Measurements from ENCODE around the gene MFAP4.
A peak's percentile ranks its signal among the peaks of the same experiment; 100 is the strongest.

The MFAP4 gene

GRCh38 chr17:19386974-19387920 is at the start of gene MFAP4:
Gene MFAP4, minus strand, starts transcription at chr17:19387190. Its CDS starts 35 bp downstream, at chr17:19387155.
- peak within 1 kb of the TSS; percentile 81 for H3K9ac ChIP-seq (ENCODE audit: insufficient read length)
- no peaks in the 10 kb centered on the region for H3K9me3 ChIP-seq (ENCODE audit: low read depth, low read length)
- DNase-seq (ENCODE audit: low read depth, low spot score): peak; percentile 72
- peak; percentile 52 for TF ChIP-seq POLR2AphosphoS5 (IDR thresholded peaks at IDR 0.05; ENCODE audit: borderline replicate concordance, low read depth, low read length)
- TF ChIP-seq FOXP2 (optimal IDR thresholded peaks at IDR 0.05; ENCODE audit: control extremely low read depth, extremely low read length, insufficient read depth): peak; percentile 83
- no peak for TF ChIP-seq EZH2 (IDR thresholded peaks at IDR 0.05)
- peak within 1 kb of the TSS; percentile 84 for H3K4me3 ChIP-seq
- H3K36me3 ChIP-seq (ENCODE audit: insufficient read depth, low read length): peaks cover 37% of the 10 kb centered on the region
- H3K27ac ChIP-seq: peak within 1 kb of the TSS; percentile 98

- Histone ChIP-seq H3K36me3 (ENCODE audit: insufficient read depth, low read length) (no peaks in the 10 kb centered on the region), H3K27ac (no peak overlapping the region), H3K9me3 (ENCODE audit: low read depth, low read length) (no peaks in the 10 kb centered on the region), H3K9ac (ENCODE audit: insufficient read length) (no peak overlapping the region), H3K4me3 (no peak overlapping the region)
- no peak for DNase-seq (ENCODE audit: low read depth, low spot score)
- no peak for TF ChIP-seq EZH2 (IDR thresholded peaks at IDR 0.05)
- TF ChIP-seq FOXP2 (optimal IDR thresholded peaks at IDR 0.05; ENCODE audit: control extremely low read depth, extremely low read length, insufficient read depth): no peak
- no peak for TF ChIP-seq POLR2AphosphoS5 (IDR thresholded peaks at IDR 0.05; ENCODE audit: borderline replicate concordance, low read depth, low read length)
Observed at GRCh38 chr17:19433727-19434340, 46.8 kb upstream of the MFAP4 start.

GRCh38 chr17:19433255-19433654 is 46.3 kb upstream of the MFAP4 start:
- Histone ChIP-seq H3K4me3 (no peak overlapping the region), H3K36me3 (ENCODE audit: insufficient read depth, low read length) (no peaks in the 10 kb centered on the region), H3K9me3 (ENCODE audit: low read depth, low read length) (no peaks in the 10 kb centered on the region), H3K27ac (no peak overlapping the region), H3K9ac (ENCODE audit: insufficient read length) (no peak overlapping the region)
- no peak for DNase-seq (ENCODE audit: low read depth, low spot score)
- TF ChIP-seq EZH2 (IDR thresholded peaks at IDR 0.05): no peak
- no peak for TF ChIP-seq POLR2AphosphoS5 (IDR thresholded peaks at IDR 0.05; ENCODE audit: borderline replicate concordance, low read depth, low read length)
- TF ChIP-seq FOXP2 (optimal IDR thresholded peaks at IDR 0.05; ENCODE audit: control extremely low read depth, extremely low read length, insufficient read depth): no peak

- Histone ChIP-seq H3K36me3 (ENCODE audit: insufficient read depth, low read length) (no peaks in the 10 kb centered on the region), H3K27ac (no peak overlapping the region), H3K9me3 (ENCODE audit: low read depth, low read length) (no peaks in the 10 kb centered on the region), H3K9ac (ENCODE audit: insufficient read length) (no peak overlapping the region), H3K4me3 (no peak overlapping the region)
- DNase-seq (ENCODE audit: low read depth, low spot score): no peak
- TF ChIP-seq FOXP2 (optimal IDR thresholded peaks at IDR 0.05; ENCODE audit: control extremely low read depth, extremely low read length, insufficient read depth) (no peak), POLR2AphosphoS5 (IDR thresholded peaks at IDR 0.05; ENCODE audit: borderline replicate concordance, low read depth, low read length) (no peak), EZH2 (IDR thresholded peaks at IDR 0.05) (no peak)
Observed at GRCh38 chr17:19431691-19432090, 44.7 kb upstream of the MFAP4 start.

- no peaks in the 10 kb centered on the region for H3K9me3 ChIP-seq (ENCODE audit: low read depth, low read length)
- H3K9ac ChIP-seq (ENCODE audit: insufficient read length): no peak overlapping the region
- TF ChIP-seq EZH2 (IDR thresholded peaks at IDR 0.05) (no peak), FOXP2 (optimal IDR thresholded peaks at IDR 0.05; ENCODE audit: control extremely low read depth, extremely low read length, insufficient read depth) (no peak), POLR2AphosphoS5 (IDR thresholded peaks at IDR 0.05; ENCODE audit: borderline replicate concordance, low read depth, low read length) (no peak)
- DNase-seq (ENCODE audit: low read depth, low spot score): no peak
- no peak overlapping the region for H3K27ac ChIP-seq
- H3K4me3 ChIP-seq: no peak overlapping the region
- no peaks in the 10 kb centered on the region for H3K36me3 ChIP-seq (ENCODE audit: insufficient read depth, low read length)
Observed at GRCh38 chr17:19426631-19427030, 39.6 kb upstream of the MFAP4 start.

- H3K36me3 ChIP-seq (ENCODE audit: insufficient read depth, low read length): no peaks in the 10 kb centered on the region
- no peak for TF ChIP-seq EZH2 (IDR thresholded peaks at IDR 0.05)
- no peak for TF ChIP-seq POLR2AphosphoS5 (IDR thresholded peaks at IDR 0.05; ENCODE audit: borderline replicate concordance, low read depth, low read length)
- no peak for TF ChIP-seq FOXP2 (optimal IDR thresholded peaks at IDR 0.05; ENCODE audit: control extremely low read depth, extremely low read length, insufficient read depth)
- no peak overlapping the region for H3K4me3 ChIP-seq
- no peak for DNase-seq (ENCODE audit: low read depth, low spot score)
- no peaks in the 10 kb centered on the region for H3K9me3 ChIP-seq (ENCODE audit: low read depth, low read length)
- H3K27ac ChIP-seq: no peak overlapping the region
- no peak overlapping the region for H3K9ac ChIP-seq (ENCODE audit: insufficient read length)
Observed at GRCh38 chr17:19424934-19425868, 38.2 kb upstream of the MFAP4 start.

GRCh38 chr17:19421926-19422325 is 34.9 kb upstream of the MFAP4 start:
- H3K9ac ChIP-seq (ENCODE audit: insufficient read length): no peak overlapping the region
- no peaks in the 10 kb centered on the region for H3K36me3 ChIP-seq (ENCODE audit: insufficient read depth, low read length)
- H3K4me3 ChIP-seq: no peak overlapping the region
- DNase-seq (ENCODE audit: low read depth, low spot score): no peak
- no peaks in the 10 kb centered on the region for H3K9me3 ChIP-seq (ENCODE audit: low read depth, low read length)
- TF ChIP-seq POLR2AphosphoS5 (IDR thresholded peaks at IDR 0.05; ENCODE audit: borderline replicate concordance, low read depth, low read length) (no peak), EZH2 (IDR thresholded peaks at IDR 0.05) (no peak), FOXP2 (optimal IDR thresholded peaks at IDR 0.05; ENCODE audit: control extremely low read depth, extremely low read length, insufficient read depth) (no peak)
- no peak overlapping the region for H3K27ac ChIP-seq
